AG04450 (cell line): ENCODE data around the gene RAVER1. TPM values are rescaled to one million over a fixed set of nuclear protein-coding genes. Genes with fewer than 3 reads are reported as not detected.
"Not testable (repeated sequence)": the region's sequence is repeated elsewhere in the genome, so short reads cannot be mapped to it uniquely, and the experiment has no call there.

Experiments used
- CTCF ChIA-PET: fragments of 300-600, 350-600 bp; formaldehyde crosslinking; extraction: SDS; loops from one replicate; lab custom pipeline; 2022; ENCODE audit warnings: antibody characterized with exemption, inconsistent platforms; lab: Charles Lee
- POLR2A ChIA-PET: fragments of 350-600 bp; formaldehyde crosslinking; extraction: SDS; loops from one replicate; lab custom pipeline; 2021; ENCODE audit warnings: antibody characterized with exemption, inconsistent platforms; lab: Yijun Ruan, JAX
- DNase-seq: peaks from one replicate; pipeline ENCODE4 v3.0.0-alpha.2; 2011; ENCODE audit warnings: low read depth, low spot score
- H3K27ac ChIP-seq: one replicate; pipeline ENCODE4 v1.5.1; 2012; ENCODE audit warnings: low read depth, low read length, control low read depth
- H3K27me3 ChIP-seq: one replicate; pipeline ENCODE4 v1.6.0; 2012; ENCODE audit warnings: low read length; ENCODE audit not compliant: control insufficient read depth, insufficient read depth
- H3K4me3 ChIP-seq: 2 replicates; pipeline ENCODE4 v1.5.1; 2011; ENCODE audit warnings: mild to moderate bottlenecking, low read depth, low read length, control low read depth
- H3K9me3 ChIP-seq: 2 replicates; pipeline ENCODE4 v1.5.1; 2012; ENCODE audit warnings: low read length; ENCODE audit not compliant: control insufficient read depth, insufficient read depth
- polyA plus RNA-seq: library from polyadenylated mRNA; depleted of rRNA; stranded (reverse); fragments of >200 nt; gene quantifications from 2 replicates; pipeline ENCODE4 v1.2.3, GENCODE V29; 2011
- TF ChIP-seq, protein P1 (sequence below): IDR thresholded peaks from 2 replicates; pipeline ENCODE4 v1.5.1; 2011; ENCODE audit warnings: low read depth, low read length, control low read depth, inconsistent platforms

Gene RAVER1
- polyA plus RNA-seq, 1 experiment, result 2.2 TPM

DNA sequence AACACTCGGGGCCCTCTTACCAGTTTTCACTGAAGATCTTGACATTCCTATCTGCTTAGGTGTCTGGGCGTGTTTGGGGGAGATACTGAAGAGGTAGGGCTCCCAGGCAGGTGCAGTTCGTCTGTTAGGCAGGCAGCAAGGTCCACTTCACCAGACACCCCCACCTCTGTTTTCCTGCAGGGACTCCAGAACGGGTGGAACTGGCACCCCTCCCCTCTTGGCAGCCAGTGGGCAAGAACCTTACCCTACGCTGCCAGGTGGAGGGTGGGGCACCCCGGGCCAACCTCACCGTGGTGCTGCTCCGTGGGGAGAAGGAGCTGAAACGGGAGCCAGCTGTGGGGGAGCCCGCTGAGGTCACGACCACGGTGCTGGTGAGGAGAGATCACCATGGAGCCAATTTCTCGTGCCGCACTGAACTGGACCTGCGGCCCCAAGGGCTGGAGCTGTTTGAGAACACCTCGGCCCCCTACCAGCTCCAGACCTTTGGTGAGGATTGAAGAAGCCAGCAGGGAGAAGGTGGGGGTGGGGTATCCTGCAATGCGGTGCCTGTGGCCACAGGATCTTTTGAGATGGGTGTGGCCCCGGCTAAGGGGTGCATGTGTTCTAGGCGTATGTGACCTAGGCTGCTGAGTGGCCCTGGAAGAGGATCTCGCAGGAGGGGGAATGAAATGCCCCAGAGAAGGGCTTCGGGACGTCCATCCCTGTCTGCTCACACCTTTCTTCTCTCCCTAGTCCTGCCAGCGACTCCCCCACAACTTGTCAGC is 49.8 kb downstream of the RAVER1 start:
- ChIA-PET CTCF (no interaction called here), POLR2A (no interaction called here)
- Histone ChIP-seq H3K4me3 (no peak overlapping the region), H3K27ac (no peak overlapping the region), H3K9me3 (no peaks in the 10 kb centered on the region; the same call in 1 of the 2 replicates), H3K27me3 (no peaks in the 10 kb centered on the region)
- no peak for DNase-seq
- TF ChIP-seq, protein P1, sequence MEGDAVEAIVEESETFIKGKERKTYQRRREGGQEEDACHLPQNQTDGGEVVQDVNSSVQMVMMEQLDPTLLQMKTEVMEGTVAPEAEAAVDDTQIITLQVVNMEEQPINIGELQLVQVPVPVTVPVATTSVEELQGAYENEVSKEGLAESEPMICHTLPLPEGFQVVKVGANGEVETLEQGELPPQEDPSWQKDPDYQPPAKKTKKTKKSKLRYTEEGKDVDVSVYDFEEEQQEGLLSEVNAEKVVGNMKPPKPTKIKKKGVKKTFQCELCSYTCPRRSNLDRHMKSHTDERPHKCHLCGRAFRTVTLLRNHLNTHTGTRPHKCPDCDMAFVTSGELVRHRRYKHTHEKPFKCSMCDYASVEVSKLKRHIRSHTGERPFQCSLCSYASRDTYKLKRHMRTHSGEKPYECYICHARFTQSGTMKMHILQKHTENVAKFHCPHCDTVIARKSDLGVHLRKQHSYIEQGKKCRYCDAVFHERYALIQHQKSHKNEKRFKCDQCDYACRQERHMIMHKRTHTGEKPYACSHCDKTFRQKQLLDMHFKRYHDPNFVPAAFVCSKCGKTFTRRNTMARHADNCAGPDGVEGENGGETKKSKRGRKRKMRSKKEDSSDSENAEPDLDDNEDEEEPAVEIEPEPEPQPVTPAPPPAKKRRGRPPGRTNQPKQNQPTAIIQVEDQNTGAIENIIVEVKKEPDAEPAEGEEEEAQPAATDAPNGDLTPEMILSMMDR, result no peak

- DNase-seq, H3K27ac ChIP-seq, CTCF ChIA-PET, H3K27me3 ChIP-seq, H3K4me3 ChIP-seq, H3K9me3 ChIP-seq: not testable (repeated sequence)
- POLR2A ChIA-PET, result interaction anchor here (0.7 kb wide), 1 partner anchor 109 kb away, joined by 6 read pairs; no protein-coding TSS in a partner anchor
These were observed 51.3 kb downstream of the RAVER1 start for GRCh38 chr19:10282043-10282442.

GRCh38 chr19:10279737-10280442 is 53.4 kb downstream of the RAVER1 start:
- H3K27me3 ChIP-seq, result no peaks in the 10 kb centered on the region
- ChIA-PET CTCF (interaction anchor here (0.6 to 1.6 kb wide), 4 partner anchors 13 to 293 kb away, joined by 3 to 6 read pairs (median 4); no protein-coding TSS in a partner anchor), POLR2A (interaction anchor here (1.2 to 1.4 kb wide), 2 partner anchors 9 to 10 kb away, joined by 3 to 5 read pairs; partner anchors contain the start of genes ICAM1 and ICAM5)

DNA sequence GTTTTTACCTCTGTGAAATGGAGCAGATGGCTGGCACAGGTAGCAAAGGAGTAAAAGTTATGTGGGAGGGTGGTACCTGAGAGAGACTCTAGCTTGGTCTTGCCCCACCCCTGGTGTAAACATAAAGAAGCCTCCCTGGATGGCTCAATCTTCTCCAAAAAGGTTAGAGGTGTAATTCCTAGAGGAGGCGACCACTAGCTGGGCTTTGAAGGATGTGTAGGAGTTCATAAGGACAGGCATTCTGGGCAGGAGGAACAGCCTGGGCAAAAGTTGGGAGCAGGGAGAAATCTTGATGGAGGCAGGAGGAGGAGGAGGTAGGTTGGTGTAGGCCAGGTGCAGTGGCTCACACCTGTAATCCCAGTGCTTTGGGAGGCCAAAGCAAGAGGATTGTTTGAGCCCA is 54.4 kb downstream of the RAVER1 start:
- CTCF ChIA-PET, result interaction anchor here (0.6 to 0.7 kb wide), 3 partner anchors 55 to 294 kb away, joined by 3 to 6 read pairs (median 3); no protein-coding TSS in a partner anchor
- TF ChIP-seq, protein P1, result no peak
- Histone ChIP-seq H3K27ac (no peak overlapping the region), H3K4me3 (no peak overlapping the region), H3K9me3 (no peaks in the 10 kb centered on the region), H3K27me3 (no peaks in the 10 kb centered on the region)
- no peak for DNase-seq
- POLR2A ChIA-PET, result interaction anchor here (1.2 kb wide), 1 partner anchor 8 kb away, joined by 3 read pairs; the partner anchor contains the start of gene ICAM1

More at GRCh38 chr19:10279737-10280442, 53.4 kb downstream of the RAVER1 start:
- H3K4me3 ChIP-seq, result no peak overlapping the region
- no peak for DNase-seq
- no peaks in the 10 kb centered on the region for H3K9me3 ChIP-seq
- H3K27ac ChIP-seq, result no peak overlapping the region
- TF ChIP-seq, protein P1, result no peak

DNA sequence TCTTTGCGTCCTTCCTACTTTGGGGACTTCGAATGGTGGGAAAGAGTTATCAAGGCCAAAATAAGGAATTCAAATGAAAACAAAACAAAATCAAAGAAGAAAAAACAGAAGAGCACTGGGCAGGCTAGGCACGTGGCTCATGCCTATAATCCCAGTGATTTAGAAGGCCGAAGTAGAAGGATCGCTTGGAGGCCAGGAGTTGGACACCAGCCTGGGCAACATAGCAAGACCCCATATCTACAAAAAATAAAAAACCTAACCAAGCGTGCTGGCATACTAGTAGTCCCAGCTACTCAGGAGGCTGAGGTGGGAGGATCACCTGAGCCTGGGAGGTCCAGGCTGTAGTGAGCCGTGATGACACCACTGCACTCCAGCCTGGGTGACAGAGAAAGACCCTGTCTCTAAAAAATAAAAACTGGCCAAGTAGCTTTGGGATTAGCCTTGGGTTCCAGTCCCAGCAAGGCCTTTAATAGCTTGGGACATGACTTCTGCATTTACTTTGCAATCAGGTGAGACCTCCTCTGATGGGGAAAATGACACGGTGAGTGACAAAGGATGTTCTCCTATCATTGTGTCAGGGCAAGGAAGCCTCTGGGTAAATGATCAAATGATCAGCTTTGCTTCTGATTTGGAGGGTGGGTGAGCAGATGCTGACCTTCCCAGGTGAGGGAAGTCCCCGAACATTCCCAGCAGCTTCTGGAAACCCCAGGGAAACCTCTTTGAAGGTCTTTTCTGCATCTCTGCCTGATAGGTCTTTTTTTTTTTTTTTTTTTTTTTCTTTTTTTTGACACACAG is 55.3 kb downstream of the RAVER1 start:
- Histone ChIP-seq H3K27me3 (no peaks in the 10 kb centered on the region), H3K9me3 (no peaks in the 10 kb centered on the region), H3K27ac (no peak overlapping the region), H3K4me3 (no peak overlapping the region)
- TF ChIP-seq, protein P1, result no peak
- POLR2A ChIA-PET, result interaction anchor here (1.4 to 1.5 kb wide), 2 partner anchors 8 to 13 kb away, joined by 5 read pairs; partner anchors contain the start of gene ICAM4
- CTCF ChIA-PET, result interaction anchor here (0.6 to 1.5 kb wide), 2 partner anchors 12 to 18 kb away, joined by 3 to 6 read pairs; partner anchors contain the start of gene ICAM5
- DNase-seq, result no peak
